ENCODE results near the gene MMAB.

Gene MMAB

DNA sequence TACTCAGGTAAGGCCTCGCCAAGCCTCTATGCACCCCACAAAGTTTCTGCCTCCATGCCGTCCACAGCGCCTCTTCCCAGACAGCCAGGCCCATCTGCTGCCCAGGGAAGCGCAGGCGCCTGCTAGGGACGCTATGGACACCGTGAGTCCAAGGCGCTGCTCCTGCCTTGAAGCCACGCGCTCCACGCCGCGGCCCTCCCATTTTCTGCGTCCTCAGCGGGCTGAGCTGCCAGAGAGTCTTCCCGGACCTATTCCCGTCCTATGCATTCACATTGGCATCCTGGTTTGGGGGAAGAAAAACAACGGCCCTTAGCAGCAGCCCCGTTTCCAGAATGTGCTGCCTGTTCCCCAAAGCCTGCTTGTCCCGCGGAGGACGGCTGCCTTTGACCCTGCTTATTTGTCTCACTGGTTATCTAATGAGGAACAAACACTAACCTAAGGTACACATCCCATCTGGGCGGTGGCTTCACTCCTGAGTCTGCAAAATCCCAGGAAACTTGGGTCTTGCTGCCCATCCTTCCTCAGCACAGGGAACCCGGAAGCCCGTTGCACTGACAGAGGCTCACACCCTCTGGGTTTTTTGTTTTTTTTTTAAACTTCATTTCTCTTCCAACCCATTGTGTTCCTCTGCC lies 38.0 kb downstream of the MMAB start:
- H3K36me3 ChIP-seq (replicated peaks): peaks cover 7% of the 10 kb centered on the region
- in situ Hi-C loops (cut with HindIII; ENCODE audit: low pct_ligation_motif_present, low sequenced_read_pairs): no loop called here
- no peak overlapping the region for H3K4me3 ChIP-seq (ENCODE audit: low read depth, low read length)
- no peaks in the 10 kb centered on the region for H3K27me3 ChIP-seq (replicated peaks)
- DNase-seq: no peak
- H3K27ac ChIP-seq: no peak overlapping the region
- TF ChIP-seq, protein P1, sequence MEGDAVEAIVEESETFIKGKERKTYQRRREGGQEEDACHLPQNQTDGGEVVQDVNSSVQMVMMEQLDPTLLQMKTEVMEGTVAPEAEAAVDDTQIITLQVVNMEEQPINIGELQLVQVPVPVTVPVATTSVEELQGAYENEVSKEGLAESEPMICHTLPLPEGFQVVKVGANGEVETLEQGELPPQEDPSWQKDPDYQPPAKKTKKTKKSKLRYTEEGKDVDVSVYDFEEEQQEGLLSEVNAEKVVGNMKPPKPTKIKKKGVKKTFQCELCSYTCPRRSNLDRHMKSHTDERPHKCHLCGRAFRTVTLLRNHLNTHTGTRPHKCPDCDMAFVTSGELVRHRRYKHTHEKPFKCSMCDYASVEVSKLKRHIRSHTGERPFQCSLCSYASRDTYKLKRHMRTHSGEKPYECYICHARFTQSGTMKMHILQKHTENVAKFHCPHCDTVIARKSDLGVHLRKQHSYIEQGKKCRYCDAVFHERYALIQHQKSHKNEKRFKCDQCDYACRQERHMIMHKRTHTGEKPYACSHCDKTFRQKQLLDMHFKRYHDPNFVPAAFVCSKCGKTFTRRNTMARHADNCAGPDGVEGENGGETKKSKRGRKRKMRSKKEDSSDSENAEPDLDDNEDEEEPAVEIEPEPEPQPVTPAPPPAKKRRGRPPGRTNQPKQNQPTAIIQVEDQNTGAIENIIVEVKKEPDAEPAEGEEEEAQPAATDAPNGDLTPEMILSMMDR (IDR thresholded peaks at IDR 0.05; ENCODE audit: low read depth, low read length, missing control alignments): no peak

DNA sequence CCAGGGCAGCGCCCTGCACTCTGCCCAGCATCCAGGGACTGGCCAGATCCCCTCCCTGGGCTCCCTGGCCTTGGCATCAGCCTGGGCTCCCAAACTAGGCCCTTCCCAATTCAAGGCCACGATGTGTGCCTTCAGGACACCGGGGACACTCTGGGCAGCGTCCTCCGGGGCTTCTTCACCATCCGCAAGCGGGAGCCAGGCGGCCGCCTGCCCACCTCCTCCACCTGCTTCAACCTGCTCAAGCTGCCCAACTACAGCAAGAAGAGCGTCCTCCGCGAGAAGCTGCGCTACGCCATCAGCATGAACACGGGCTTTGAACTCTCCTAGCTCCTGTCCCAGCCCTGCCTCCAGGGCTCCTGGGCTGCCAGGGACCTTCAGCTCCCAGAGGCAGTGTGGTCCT lies 38.8 kb downstream of the MMAB start:
- in situ Hi-C loops (cut with HindIII; ENCODE audit: low pct_ligation_motif_present, low sequenced_read_pairs): no loop called here
- Histone ChIP-seq H3K36me3 (replicated peaks) (peaks cover 11% of the 10 kb centered on the region), H3K27ac (no peak overlapping the region), H3K4me3 (ENCODE audit: low read depth, low read length) (no peak overlapping the region), H3K27me3 (replicated peaks) (no peaks in the 10 kb centered on the region)
- DNase-seq: no peak
- TF ChIP-seq, protein P1 (IDR thresholded peaks at IDR 0.05; ENCODE audit: low read depth, low read length, missing control alignments): no peak

DNA sequence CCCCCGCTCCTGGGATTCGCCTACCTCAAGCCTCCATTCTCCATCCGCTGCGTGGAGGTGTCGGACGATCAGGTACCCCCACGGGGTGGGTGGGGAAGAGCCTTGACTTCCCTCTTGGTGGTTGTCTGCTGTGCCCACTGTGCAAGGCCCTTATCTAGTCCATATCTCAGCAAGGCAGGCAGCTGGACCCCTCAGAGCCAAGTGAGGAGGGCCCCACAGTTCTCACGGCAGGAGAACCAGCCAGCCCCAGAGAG lies 39.9 kb downstream of the MMAB start:
- TF ChIP-seq, protein P1 (IDR thresholded peaks at IDR 0.05; ENCODE audit: low read depth, low read length, missing control alignments): no peak
- peaks cover 11% of the 10 kb centered on the region for H3K36me3 ChIP-seq (replicated peaks)
- in situ Hi-C loops (cut with HindIII; ENCODE audit: low pct_ligation_motif_present, low sequenced_read_pairs): no loop called here

DNA sequence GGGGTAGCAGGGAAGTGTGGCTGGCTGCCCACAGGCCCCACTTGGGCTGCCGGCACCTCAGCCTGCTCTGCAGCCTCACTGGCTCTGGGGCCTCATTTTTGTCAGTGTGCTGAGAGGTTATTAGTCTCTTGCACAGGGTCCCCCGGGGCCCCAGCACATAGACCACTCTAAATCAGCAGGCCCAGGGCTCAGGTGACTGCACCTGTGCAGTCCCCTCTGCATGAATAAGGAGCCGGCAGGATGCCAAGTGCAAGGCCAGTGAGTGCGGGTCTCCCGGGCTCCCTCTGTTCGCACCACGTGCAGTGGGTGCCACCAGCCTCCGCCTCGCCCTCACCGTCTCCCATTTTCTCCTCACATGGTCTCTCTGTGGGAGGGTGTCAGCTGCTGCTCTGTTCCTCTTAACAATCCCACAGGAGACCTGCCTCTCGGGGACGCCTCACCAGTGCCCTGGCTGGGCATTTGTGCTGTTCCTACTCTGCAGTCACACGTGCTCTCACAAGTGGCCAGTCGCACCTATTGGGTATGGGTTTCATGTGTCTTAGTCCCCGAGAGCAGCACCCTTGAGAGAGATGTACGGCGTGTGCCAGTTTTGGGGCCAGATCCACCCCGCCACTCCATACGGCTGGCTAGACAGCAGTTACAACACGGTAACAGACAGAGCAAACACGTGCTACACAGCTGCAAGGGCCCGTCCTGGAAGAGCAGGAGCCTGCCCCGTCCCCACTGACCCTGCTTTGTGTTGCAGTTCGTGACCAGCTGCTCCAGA lies 40.4 kb downstream of the MMAB start:
- in situ Hi-C loops (cut with HindIII; ENCODE audit: low pct_ligation_motif_present, low sequenced_read_pairs): no loop called here
- no peak overlapping the region for H3K4me3 ChIP-seq (ENCODE audit: low read depth, low read length)
- TF ChIP-seq, protein P1 (IDR thresholded peaks at IDR 0.05; ENCODE audit: low read depth, low read length, missing control alignments): no peak
- no peaks in the 10 kb centered on the region for H3K27me3 ChIP-seq (replicated peaks)
- no peak overlapping the region for H3K27ac ChIP-seq
- peaks cover 11% of the 10 kb centered on the region for H3K36me3 ChIP-seq (replicated peaks)
- no peak for DNase-seq

More for the DNA sequence above, 39.9 kb downstream of the MMAB start:
- DNase-seq: no peak
- Histone ChIP-seq H3K27ac (no peak overlapping the region), H3K27me3 (replicated peaks) (no peaks in the 10 kb centered on the region), H3K4me3 (ENCODE audit: low read depth, low read length) (no peak overlapping the region)

DNA sequence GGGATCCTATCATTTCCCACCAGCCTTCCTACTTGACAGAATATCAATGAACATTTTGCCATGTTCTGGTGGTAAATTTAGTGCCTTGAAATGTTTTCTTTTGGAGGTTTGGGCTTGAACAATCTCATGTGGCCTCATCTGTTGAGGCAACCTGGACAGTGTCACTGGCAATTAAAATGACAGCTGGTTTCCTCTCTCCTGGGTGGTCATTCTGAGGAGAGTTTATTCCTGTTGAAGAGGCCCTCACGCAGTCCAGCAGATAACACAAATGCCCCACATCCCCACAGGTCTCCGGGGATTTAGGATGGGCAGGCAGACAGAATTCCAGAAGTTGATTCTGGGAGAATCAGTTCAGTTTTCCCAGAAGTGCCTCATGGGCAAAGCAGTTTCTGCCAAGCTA lies 41.9 kb downstream of the MMAB start:
- no peaks in the 10 kb centered on the region for H3K27me3 ChIP-seq (replicated peaks)
- H3K36me3 ChIP-seq (replicated peaks): peaks cover 11% of the 10 kb centered on the region
- TF ChIP-seq, protein P1 (IDR thresholded peaks at IDR 0.05; ENCODE audit: low read depth, low read length, missing control alignments): no peak
- no peak overlapping the region for H3K27ac ChIP-seq
- in situ Hi-C loops (cut with HindIII; ENCODE audit: low pct_ligation_motif_present, low sequenced_read_pairs): no loop called here
- no peak overlapping the region for H3K4me3 ChIP-seq (ENCODE audit: low read depth, low read length)
- DNase-seq: no peak

Data from brain microvascular endothelial cell (primary cell).